CD4-positive, CD25-positive, alpha-beta regulatory T cell (primary cell): ENCODE measurements around the gene SNED1. TPM values are rescaled to one million over a fixed set of nuclear protein-coding genes. Genes with fewer than 3 reads are reported as not detected.

Experiments used
- ATAC-seq, 2 donors: fragments of 150-1000 bp; cut with Tn5 transposase; one replicate each; pipeline ENCODE4 v1.10.0; 2021; ENCODE audit warnings: low read depth in 2 of 2, moderate number of reproducible peaks in 2 of 2, moderate library complexity in 1 of 2
- DNase-seq, 3 donors: peaks; one replicate each; pipeline versions ENCODE4 v3.0.0 to v3.0.0-alpha.2; 2012 to 2022; ENCODE audit warnings: mixed read lengths in 1 of 3
- H3K27ac ChIP-seq: one replicate; pipeline ENCODE4 v1.7.0; 2013; ENCODE audit warnings: mild to moderate bottlenecking, low read length; ENCODE audit not compliant: insufficient read depth, poor library complexity, severe bottlenecking
- H3K27me3 ChIP-seq: one replicate; pipeline ENCODE4 v1.7.0; 2013; ENCODE audit warnings: low read length; ENCODE audit not compliant: control insufficient read depth, insufficient read depth
- H3K36me3 ChIP-seq: one replicate; pipeline ENCODE4 v1.7.0; 2013; ENCODE audit warnings: mild to moderate bottlenecking, low read length, moderate library complexity; ENCODE audit not compliant: control insufficient read depth, insufficient read depth
- H3K4me1 ChIP-seq: 2 replicates; pipeline ENCODE4 v1.7.0; 2013; ENCODE audit warnings: mild to moderate bottlenecking, low read length; ENCODE audit not compliant: insufficient read depth, control insufficient read depth, poor library complexity, severe bottlenecking
- H3K4me3 ChIP-seq: one replicate; pipeline ENCODE4 v1.7.0; 2013; ENCODE audit warnings: low read depth, mild to moderate bottlenecking, low read length, moderate library complexity
- H3K9me3 ChIP-seq, 2 experiments: 1 replicate in 1 of 2; 2 replicates in 1 of 2; pipeline ENCODE4 v1.7.0; 2013; ENCODE audit warnings: low read length in 2 of 2, mild to moderate bottlenecking in 1 of 2, moderate library complexity in 1 of 2; ENCODE audit not compliant: control insufficient read depth in 2 of 2
- H3K27ac Mint-ChIP-seq, 3 donors: one replicate each; pipeline ENCODE4 v1.8.0; 2020 to 2022; ENCODE audit warnings: mild to moderate bottlenecking in 3 of 3, mixed read lengths in 3 of 3, moderate library complexity in 2 of 3
- H3K27me3 Mint-ChIP-seq: one replicate; pipeline ENCODE4 v1.8.0; 2022; ENCODE audit warnings: mild to moderate bottlenecking, mixed read lengths
- H3K36me3 Mint-ChIP-seq: one replicate; pipeline ENCODE4 v1.8.0; 2020; ENCODE audit warnings: mixed read lengths
- H3K4me1 Mint-ChIP-seq, 4 donors: one replicate each; pipeline ENCODE4 v1.8.0; 2020 to 2022; ENCODE audit warnings: mixed read lengths in 4 of 4, mild to moderate bottlenecking in 1 of 4
- H3K4me3 Mint-ChIP-seq, 4 donors: one replicate each; pipeline ENCODE4 v1.8.0; 2020 to 2022; ENCODE audit warnings: mild to moderate bottlenecking in 4 of 4, mixed read lengths in 4 of 4, moderate library complexity in 3 of 4
- H3K9me3 Mint-ChIP-seq, 7 donors: one replicate each; pipeline ENCODE4 v1.8.0; 2020 to 2022; ENCODE audit warnings: mixed read lengths in 7 of 7, mild to moderate bottlenecking in 3 of 7, moderate library complexity in 2 of 7
- polyA plus RNA-seq, 4 donors: library from polyadenylated mRNA; unstranded; fragments of 300-500 nt; fragmentation: Illumina TruSeq; gene quantifications; one replicate each; pipeline ENCODE4 v1.2.3, GENCODE V29; 2021
- total RNA-seq: library from RNA; stranded (reverse); gene quantifications from one replicate; pipeline ENCODE4 v1.2.3, GENCODE V29; 2022

Gene SNED1
- total and polyA plus RNA-seq, 5 donors from 2014 or later: 1.7 to 170 (median 2.5) TPM

DNA sequence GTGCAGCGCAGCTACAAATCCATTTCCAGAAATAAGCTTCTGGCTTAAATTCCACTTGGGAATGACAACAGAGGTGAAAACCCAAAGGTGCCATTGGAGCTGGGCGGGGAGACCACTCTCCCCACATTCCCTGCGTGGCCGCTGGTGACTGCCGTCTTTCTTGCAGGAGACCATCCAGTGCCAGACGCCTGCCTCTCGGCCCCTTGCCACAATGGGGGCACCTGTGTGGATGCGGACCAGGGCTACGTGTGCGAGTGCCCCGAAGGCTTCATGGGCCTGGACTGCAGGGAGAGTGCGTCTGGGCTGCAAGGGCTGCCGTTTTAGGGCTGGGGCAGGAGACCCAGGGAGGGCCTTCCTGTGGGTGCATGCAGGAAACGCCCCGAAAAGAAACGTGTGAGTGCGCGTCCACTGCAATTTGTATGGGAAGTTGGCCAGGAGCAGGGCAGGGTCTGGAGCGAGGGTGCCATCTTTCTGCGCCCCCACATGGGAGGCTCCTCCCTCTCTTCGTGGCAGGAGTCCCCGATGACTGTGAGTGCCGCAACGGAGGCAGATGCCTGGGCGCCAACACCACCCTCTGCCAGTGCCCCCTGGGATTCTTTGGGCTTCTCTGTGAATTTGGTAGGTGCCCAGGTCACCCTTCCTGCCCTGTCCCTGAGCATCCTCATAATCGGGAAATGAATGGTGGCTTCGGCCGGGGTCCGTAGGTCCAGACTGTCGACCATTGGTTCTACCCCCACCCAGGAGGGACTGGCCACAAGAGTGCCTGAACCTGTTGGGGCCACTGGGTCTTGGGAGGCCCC, 49.9 kb downstream of the SNED1 start:
- H3K36me3 Mint-ChIP-seq: peaks cover 7% of the 10 kb centered on the region
- H3K4me1 ChIP-seq: no peaks in the 10 kb centered on the region
- H3K9me3 Mint-ChIP-seq: peaks cover 0 to 10% (median 0%) of the 10 kb centered on the region in 7 donors
- no peak overlapping the region for H3K4me3 ChIP-seq
- no peak overlapping the region for H3K4me3 Mint-ChIP-seq
- DNase-seq (no peak), ATAC-seq (no peak)
- peaks cover 0 to 9% (median 3%) of the 10 kb centered on the region in 4 donors for H3K4me1 Mint-ChIP-seq
- no peaks in the 10 kb centered on the region for H3K27me3 ChIP-seq
- H3K27ac Mint-ChIP-seq: no peak overlapping the region
- no peak overlapping the region for H3K27ac ChIP-seq
- no peaks in the 10 kb centered on the region for H3K27me3 Mint-ChIP-seq
- H3K36me3 ChIP-seq: peaks cover 25% of the 10 kb centered on the region
- peaks cover 3 to 5% of the 10 kb centered on the region in 2 experiments for H3K9me3 ChIP-seq

GRCh38 chr2:241048949-241049343, 50.5 kb downstream of the SNED1 start:
- Mint-ChIP-seq H3K4me3 (no peak overlapping the region), H3K4me1 (peaks cover 0 to 6% (median 3%) of the 10 kb centered on the region in 4 donors), H3K27ac (no peak overlapping the region), H3K27me3 (no peaks in the 10 kb centered on the region), H3K9me3 (peaks cover 0 to 10% (median 0%) of the 10 kb centered on the region in 7 donors), H3K36me3 (peaks cover 7% of the 10 kb centered on the region)
- Histone ChIP-seq H3K9me3 (peaks cover 3 to 5% of the 10 kb centered on the region in 2 experiments), H3K27ac (no peak overlapping the region), H3K27me3 (no peaks in the 10 kb centered on the region), H3K4me1 (no peaks in the 10 kb centered on the region), H3K36me3 (peaks cover 24% of the 10 kb centered on the region), H3K4me3 (no peak overlapping the region)
- DNase-seq (no peak), ATAC-seq (no peak)

DNA sequence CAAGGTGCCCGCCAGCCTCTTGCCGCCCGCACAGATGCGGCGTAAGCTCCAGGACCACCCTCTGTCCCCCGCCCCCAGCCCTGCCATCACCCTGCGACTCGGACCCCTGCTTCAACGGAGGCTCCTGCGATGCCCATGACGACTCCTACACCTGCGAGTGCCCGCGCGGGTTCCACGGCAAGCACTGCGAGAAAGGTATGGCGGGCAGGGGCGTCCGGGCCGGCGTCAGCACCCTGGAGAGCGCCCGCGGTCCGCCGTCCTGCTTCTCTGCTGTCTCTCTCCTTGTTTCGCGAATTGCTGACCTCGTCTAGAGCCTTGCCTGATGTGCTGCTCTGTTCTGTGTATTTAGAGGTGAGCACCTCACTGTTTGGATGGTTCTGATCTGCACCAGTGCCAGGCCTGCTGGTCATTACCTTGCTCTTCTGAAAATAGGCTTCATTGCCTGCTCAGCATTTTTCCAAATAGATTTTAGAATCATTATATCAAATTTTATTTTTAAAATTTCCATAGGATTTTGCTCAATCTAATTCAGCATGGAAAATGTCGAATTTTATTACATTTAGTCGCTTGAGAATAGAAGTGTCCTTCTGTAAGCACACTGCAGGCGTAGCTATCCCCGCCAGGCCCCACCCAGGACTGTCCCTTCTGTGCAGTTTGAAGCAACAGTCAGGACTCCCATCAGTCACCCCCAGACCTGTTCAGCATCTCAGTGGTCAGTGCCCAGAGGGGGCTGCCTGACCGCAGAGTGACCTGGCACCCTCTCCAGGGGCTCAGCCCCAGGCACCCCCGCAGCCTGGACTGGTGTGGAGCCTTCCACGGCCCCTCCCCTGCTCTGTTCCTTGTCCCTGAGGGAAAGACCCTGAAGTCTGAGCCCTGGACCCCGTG, 51.6 kb downstream of the SNED1 start:
- Histone ChIP-seq H3K27me3 (no peaks in the 10 kb centered on the region), H3K4me3 (no peak overlapping the region), H3K27ac (no peak overlapping the region), H3K36me3 (peaks cover 18% of the 10 kb centered on the region), H3K9me3 (no peaks in the 10 kb centered on the region), H3K4me1 (no peaks in the 10 kb centered on the region)
- Mint-ChIP-seq H3K27me3 (no peaks in the 10 kb centered on the region), H3K4me3 (peak overlapping the region in 1 of 4 donors; percentile 54), H3K36me3 (peaks cover 11% of the 10 kb centered on the region), H3K27ac (no peak overlapping the region), H3K9me3 (peaks cover 0 to 10% (median 0%) of the 10 kb centered on the region in 7 donors), H3K4me1 (peaks cover 0 to 5% (median 2%) of the 10 kb centered on the region in 4 donors)
- ATAC-seq (no peak), DNase-seq (no peak)

- H3K4me1 Mint-ChIP-seq: peaks cover 0 to 7% (median 3%) of the 10 kb centered on the region in 4 donors
- H3K27me3 Mint-ChIP-seq: no peaks in the 10 kb centered on the region
- Histone ChIP-seq H3K27me3 (no peaks in the 10 kb centered on the region), H3K4me3 (no peak overlapping the region), H3K36me3 (peaks cover 18% of the 10 kb centered on the region), H3K27ac (no peak overlapping the region), H3K4me1 (no peaks in the 10 kb centered on the region), H3K9me3 (no peaks in the 10 kb centered on the region)
- H3K4me3 Mint-ChIP-seq: no peak overlapping the region
- DNase-seq (no peak), ATAC-seq (no peak)
- peaks cover 9% of the 10 kb centered on the region for H3K36me3 Mint-ChIP-seq
- peaks cover 0 to 2% (median 0%) of the 10 kb centered on the region in 7 donors for H3K9me3 Mint-ChIP-seq
- H3K27ac Mint-ChIP-seq: no peak overlapping the region
These were observed 52.5 kb downstream of the SNED1 start for GRCh38 chr2:241050624-241051577.

DNA sequence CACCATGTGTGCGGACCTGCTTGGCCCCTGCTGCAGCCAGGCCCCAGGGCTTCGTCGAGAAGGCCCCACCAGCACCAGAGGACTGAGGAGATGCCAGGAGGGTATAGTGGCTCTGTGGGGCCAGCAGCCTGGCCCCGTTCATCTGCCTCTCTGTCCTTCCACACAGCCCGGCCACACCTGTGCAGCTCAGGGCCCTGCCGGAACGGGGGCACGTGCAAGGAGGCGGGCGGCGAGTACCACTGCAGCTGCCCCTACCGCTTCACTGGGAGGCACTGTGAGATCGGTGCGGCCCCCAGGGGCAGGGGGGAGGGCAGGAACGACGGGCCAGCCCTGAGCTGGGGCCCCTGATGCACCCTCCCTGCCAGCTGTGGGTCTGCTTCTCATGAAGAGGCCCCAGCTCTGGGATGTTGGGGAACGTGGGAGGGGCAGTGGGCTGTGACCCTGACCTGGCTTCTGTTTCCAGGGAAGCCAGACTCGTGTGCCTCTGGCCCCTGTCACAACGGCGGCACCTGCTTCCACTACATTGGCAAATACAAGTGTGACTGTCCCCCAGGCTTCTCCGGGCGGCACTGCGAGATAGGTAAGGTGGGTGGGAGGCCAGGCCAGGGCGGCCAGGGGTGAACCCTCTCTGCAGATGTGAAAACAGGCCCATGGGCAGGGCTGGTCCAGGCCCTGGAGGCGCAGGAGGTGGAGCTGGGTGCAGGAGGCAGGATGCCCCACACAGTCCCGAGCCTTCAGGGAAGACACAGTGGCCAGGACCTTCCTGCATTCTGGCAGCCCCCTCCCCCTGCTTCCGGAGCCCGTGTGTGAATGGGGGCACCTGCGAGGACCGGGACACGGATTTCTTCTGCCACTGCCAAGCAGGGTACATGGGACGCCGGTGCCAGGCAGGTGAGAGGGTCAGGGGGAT, 53.4 kb downstream of the SNED1 start:
- Histone ChIP-seq H3K9me3 (no peaks in the 10 kb centered on the region), H3K4me1 (no peaks in the 10 kb centered on the region), H3K36me3 (peaks cover 13% of the 10 kb centered on the region), H3K27ac (no peak overlapping the region), H3K27me3 (no peaks in the 10 kb centered on the region), H3K4me3 (no peak overlapping the region)
- Mint-ChIP-seq H3K9me3 (peaks cover 0 to 2% (median 0%) of the 10 kb centered on the region in 7 donors), H3K27ac (no peak overlapping the region), H3K27me3 (no peaks in the 10 kb centered on the region), H3K4me1 (peaks cover 0 to 11% (median 0%) of the 10 kb centered on the region in 4 donors), H3K36me3 (peaks cover 10% of the 10 kb centered on the region), H3K4me3 (no peak overlapping the region)
- no peak for ATAC-seq
- DNase-seq: no peak

- DNase-seq (no peak), ATAC-seq (no peak)
- no peak overlapping the region for H3K4me3 Mint-ChIP-seq
- no peaks in the 10 kb centered on the region for H3K27me3 Mint-ChIP-seq
- H3K4me1 Mint-ChIP-seq: peaks cover 0 to 8% (median under 1%) of the 10 kb centered on the region in 4 donors
- peak overlapping the region in 1 of 3 donors; percentile 20 for H3K27ac Mint-ChIP-seq
- H3K4me1 ChIP-seq: no peaks in the 10 kb centered on the region
- no peak overlapping the region for H3K27ac ChIP-seq
- H3K36me3 ChIP-seq: peaks cover 13% of the 10 kb centered on the region
- H3K9me3 Mint-ChIP-seq: peaks cover 0 to 2% (median 0%) of the 10 kb centered on the region in 7 donors
- no peaks in the 10 kb centered on the region for H3K9me3 ChIP-seq
- H3K27me3 ChIP-seq: no peaks in the 10 kb centered on the region
- no peak overlapping the region for H3K4me3 ChIP-seq
- peaks cover 10% of the 10 kb centered on the region for H3K36me3 Mint-ChIP-seq
These were observed 54.4 kb downstream of the SNED1 start for GRCh38 chr2:241052677-241053360.
